ENCODE measurements around the gene PHIP. TPM values are rescaled to one million over a fixed set of nuclear protein-coding genes. Genes with fewer than 3 reads are reported as not detected.

PHIP gene
- total and polyA plus RNA-seq, 3 experiments from 2014 or later, result 13.4 to 27.0 (median 26.1) TPM

- peak; percentile 77 to 93 (median 90) for DNase-seq
- Mint-ChIP-seq H3K36me3 (peaks cover 0 to 26% (median 0%) of the 10 kb centered on the region in 3 donors), H3K4me3 (peak overlapping the region; percentile 81 to 99 (median 91)), H3K27ac (peak overlapping the region; percentile 85 to 97 (median 94)), H3K27me3 (peaks cover 5 to 7% of the 10 kb centered on the region in 2 donors), H3K9me3 (no peaks in the 10 kb centered on the region), H3K4me1 (peaks cover 49 to 59% (median 57%) of the 10 kb centered on the region in 3 donors)
- Histone ChIP-seq H3K36me3 (ENCODE audit: insufficient read depth, low read length) (no peaks in the 10 kb centered on the region), H3K4me3 (ENCODE audit: low read length) (peak overlapping the region; percentile 86), H3K27me3 (ENCODE audit: insufficient read depth, low read length, poor library complexity, severe bottlenecking) (no peaks in the 10 kb centered on the region), H3K4me1 (ENCODE audit: insufficient read depth, low read length) (peaks cover 50% of the 10 kb centered on the region), H3K27ac (ENCODE audit: low read depth, low read length) (peak overlapping the region; percentile 83), H3K9me3 (ENCODE audit: low read length) (no peaks in the 10 kb centered on the region)
- POLR2A ChIA-PET, result interaction anchor here (0.6 to 1.3 kb wide), 5 partner anchors 10 to 926 kb away, joined by 3 to 6 read pairs (median 3); partner anchors contain the start of gene HMGN3
- CTCF ChIA-PET, result interaction anchor here (1.3 kb wide), 1 partner anchor 793 kb away, joined by 3 read pairs; no protein-coding TSS in a partner anchor
These were observed 1.0 kb downstream of the PHIP start for GRCh38 chr6:79076782-79077641.

GRCh38 chr6:79076160-79076559, 1.9 kb downstream of the PHIP start:
- Histone ChIP-seq H3K9me3 (ENCODE audit: low read length) (no peaks in the 10 kb centered on the region), H3K4me1 (ENCODE audit: insufficient read depth, low read length) (peaks cover 57% of the 10 kb centered on the region), H3K27me3 (ENCODE audit: insufficient read depth, low read length, poor library complexity, severe bottlenecking) (no peaks in the 10 kb centered on the region), H3K36me3 (ENCODE audit: insufficient read depth, low read length) (no peaks in the 10 kb centered on the region), H3K4me3 (ENCODE audit: low read length) (peak overlapping the region; percentile 86), H3K27ac (ENCODE audit: low read depth, low read length) (peak overlapping the region; percentile 83)
- peak overlapping the region; percentile 81 to 99 (median 91) for H3K4me3 Mint-ChIP-seq
- CTCF ChIA-PET, result no interaction called here
- peaks cover 53 to 66% (median 66%) of the 10 kb centered on the region in 3 donors for H3K4me1 Mint-ChIP-seq
- H3K27me3 Mint-ChIP-seq, result peaks cover 0 to 7% of the 10 kb centered on the region in 2 donors
- H3K27ac Mint-ChIP-seq, result peak overlapping the region; percentile 82 to 97 (median 94)
- peak in 1 of 5 donors; percentile 21 for DNase-seq
- POLR2A ChIA-PET, result interaction anchor here (0.6 to 1.3 kb wide), 3 partner anchors 21 to 158 kb away, joined by 3 to 6 read pairs (median 4); partner anchors contain the start of gene HMGN3
- no peaks in the 10 kb centered on the region for H3K9me3 Mint-ChIP-seq
- H3K36me3 Mint-ChIP-seq, result peaks cover 0 to 28% (median 0%) of the 10 kb centered on the region in 3 donors

- Histone ChIP-seq H3K27me3 (ENCODE audit: insufficient read depth, low read length, poor library complexity, severe bottlenecking) (no peaks in the 10 kb centered on the region), H3K9me3 (ENCODE audit: low read length) (no peaks in the 10 kb centered on the region), H3K4me1 (ENCODE audit: insufficient read depth, low read length) (peaks cover 48% of the 10 kb centered on the region), H3K4me3 (ENCODE audit: low read length) (no peak overlapping the region), H3K27ac (ENCODE audit: low read depth, low read length) (no peak overlapping the region), H3K36me3 (ENCODE audit: insufficient read depth, low read length) (no peaks in the 10 kb centered on the region)
- ChIA-PET POLR2A (no interaction called here), CTCF (no interaction called here)
- Mint-ChIP-seq H3K36me3 (peaks cover 0 to 36% (median 0%) of the 10 kb centered on the region in 3 donors), H3K27me3 (peaks cover 0 to 7% of the 10 kb centered on the region in 2 donors), H3K4me3 (peak overlapping the region in 5 of 7 donors; percentile 26 to 51 (median 44)), H3K4me1 (peaks cover 59 to 71% (median 70%) of the 10 kb centered on the region in 3 donors), H3K9me3 (no peaks in the 10 kb centered on the region), H3K27ac (peak overlapping the region in 3 of 8 donors; percentile 47 to 70 (median 58))
- DNase-seq, result no peak
These were observed 4.2 kb downstream of the PHIP start for GRCh38 chr6:79073888-79074287.

GRCh38 chr6:79072640-79073181, 5.3 kb downstream of the PHIP start:
- POLR2A ChIA-PET, result no interaction called here
- CTCF ChIA-PET, result no interaction called here
- H3K36me3 ChIP-seq (ENCODE audit: insufficient read depth, low read length), result no peaks in the 10 kb centered on the region
- Mint-ChIP-seq H3K36me3 (peaks cover 0 to 31% (median 0%) of the 10 kb centered on the region in 3 donors), H3K4me1 (peaks cover 56 to 74% (median 72%) of the 10 kb centered on the region in 3 donors), H3K27ac (peak overlapping the region in 4 of 8 donors; percentile 14 to 72 (median 24)), H3K9me3 (no peaks in the 10 kb centered on the region), H3K4me3 (peak overlapping the region in 3 of 7 donors; percentile 18 to 70 (median 20)), H3K27me3 (no peaks in the 10 kb centered on the region)
- H3K27me3 ChIP-seq (ENCODE audit: insufficient read depth, low read length, poor library complexity, severe bottlenecking), result no peaks in the 10 kb centered on the region
- peaks cover 48% of the 10 kb centered on the region for H3K4me1 ChIP-seq (ENCODE audit: insufficient read depth, low read length)
- no peak overlapping the region for H3K4me3 ChIP-seq (ENCODE audit: low read length)
- no peaks in the 10 kb centered on the region for H3K9me3 ChIP-seq (ENCODE audit: low read length)
- no peak for DNase-seq
- no peak overlapping the region for H3K27ac ChIP-seq (ENCODE audit: low read depth, low read length)

GRCh38 chr6:79071547-79071946, 6.5 kb downstream of the PHIP start:
- H3K4me3 ChIP-seq (ENCODE audit: low read length), result no peak overlapping the region
- H3K27me3 Mint-ChIP-seq, result no peaks in the 10 kb centered on the region
- peaks cover 48% of the 10 kb centered on the region for H3K4me1 ChIP-seq (ENCODE audit: insufficient read depth, low read length)
- H3K4me3 Mint-ChIP-seq, result no peak overlapping the region
- POLR2A ChIA-PET, result no interaction called here
- DNase-seq, result no peak
- H3K27ac ChIP-seq (ENCODE audit: low read depth, low read length), result no peak overlapping the region
- H3K27ac Mint-ChIP-seq, result no peak overlapping the region
- peaks cover 0 to 28% (median 0%) of the 10 kb centered on the region in 3 donors for H3K36me3 Mint-ChIP-seq
- H3K9me3 ChIP-seq (ENCODE audit: low read length), result no peaks in the 10 kb centered on the region
- CTCF ChIA-PET, result interaction anchor here (1.1 kb wide), 1 partner anchor 28 kb away, joined by 4 read pairs; no protein-coding TSS in a partner anchor
- H3K27me3 ChIP-seq (ENCODE audit: insufficient read depth, low read length, poor library complexity, severe bottlenecking), result no peaks in the 10 kb centered on the region
- no peaks in the 10 kb centered on the region for H3K9me3 Mint-ChIP-seq
- peaks cover 62 to 85% (median 80%) of the 10 kb centered on the region in 3 donors for H3K4me1 Mint-ChIP-seq
- H3K36me3 ChIP-seq (ENCODE audit: insufficient read depth, low read length), result no peaks in the 10 kb centered on the region

GRCh38 chr6:79070206-79070825, 7.7 kb downstream of the PHIP start:
- peaks cover 55 to 80% (median 74%) of the 10 kb centered on the region in 3 donors for H3K4me1 Mint-ChIP-seq
- peaks cover 0 to 25% (median 0%) of the 10 kb centered on the region in 3 donors for H3K36me3 Mint-ChIP-seq
- DNase-seq, result no peak
- no peaks in the 10 kb centered on the region for H3K9me3 ChIP-seq (ENCODE audit: low read length)
- no peak overlapping the region for H3K4me3 ChIP-seq (ENCODE audit: low read length)
- H3K27me3 ChIP-seq (ENCODE audit: insufficient read depth, low read length, poor library complexity, severe bottlenecking), result no peaks in the 10 kb centered on the region
- CTCF ChIA-PET, result interaction anchor here (1.1 kb wide), 1 partner anchor 27 kb away, joined by 4 read pairs; no protein-coding TSS in a partner anchor
- H3K9me3 Mint-ChIP-seq, result no peaks in the 10 kb centered on the region
- H3K4me3 Mint-ChIP-seq, result peak overlapping the region in 4 of 7 donors; percentile 26 to 66 (median 46)
- H3K27ac Mint-ChIP-seq, result peak overlapping the region in 1 of 8 donors; percentile 61
- no peaks in the 10 kb centered on the region for H3K27me3 Mint-ChIP-seq
- POLR2A ChIA-PET, result no interaction called here
- peaks cover 43% of the 10 kb centered on the region for H3K4me1 ChIP-seq (ENCODE audit: insufficient read depth, low read length)
- H3K27ac ChIP-seq (ENCODE audit: low read depth, low read length), result no peak overlapping the region
- no peaks in the 10 kb centered on the region for H3K36me3 ChIP-seq (ENCODE audit: insufficient read depth, low read length)

GRCh38 chr6:79066828-79067227, 11.2 kb downstream of the PHIP start:
- no peak for DNase-seq
- Mint-ChIP-seq H3K36me3 (peaks cover 0 to 16% (median 0%) of the 10 kb centered on the region in 3 donors), H3K4me1 (peaks cover 27 to 46% (median 41%) of the 10 kb centered on the region in 3 donors), H3K4me3 (no peak overlapping the region), H3K27me3 (no peaks in the 10 kb centered on the region), H3K9me3 (no peaks in the 10 kb centered on the region), H3K27ac (peak overlapping the region in 1 of 8 donors; percentile 13)
- H3K9me3 ChIP-seq (ENCODE audit: low read length), result no peaks in the 10 kb centered on the region
- H3K4me1 ChIP-seq (ENCODE audit: insufficient read depth, low read length), result peaks cover 23% of the 10 kb centered on the region
- H3K27ac ChIP-seq (ENCODE audit: low read depth, low read length), result no peak overlapping the region
- H3K36me3 ChIP-seq (ENCODE audit: insufficient read depth, low read length), result no peaks in the 10 kb centered on the region
- H3K27me3 ChIP-seq (ENCODE audit: insufficient read depth, low read length, poor library complexity, severe bottlenecking), result no peaks in the 10 kb centered on the region
- POLR2A ChIA-PET, result interaction anchor here (1.1 kb wide), 1 partner anchor 11 kb away, joined by 3 read pairs; the partner anchor contains the start of gene PHIP
- no peak overlapping the region for H3K4me3 ChIP-seq (ENCODE audit: low read length)
- CTCF ChIA-PET, result interaction anchor here (1.1 to 1.5 kb wide), 2 partner anchors 11 to 31 kb away, joined by 3 read pairs; partner anchors contain the start of gene PHIP

Data from CD8-positive, alpha-beta memory T cell (primary cell).